ENCODE data around the gene NTN3. TPM values are rescaled to one million over a fixed set of nuclear protein-coding genes. Genes with fewer than 3 reads are reported as not detected.

Gene NTN3
- total RNA-seq, 3 donors from 2014 or later, result 0.44 TPM; not detected in 2

DNA sequence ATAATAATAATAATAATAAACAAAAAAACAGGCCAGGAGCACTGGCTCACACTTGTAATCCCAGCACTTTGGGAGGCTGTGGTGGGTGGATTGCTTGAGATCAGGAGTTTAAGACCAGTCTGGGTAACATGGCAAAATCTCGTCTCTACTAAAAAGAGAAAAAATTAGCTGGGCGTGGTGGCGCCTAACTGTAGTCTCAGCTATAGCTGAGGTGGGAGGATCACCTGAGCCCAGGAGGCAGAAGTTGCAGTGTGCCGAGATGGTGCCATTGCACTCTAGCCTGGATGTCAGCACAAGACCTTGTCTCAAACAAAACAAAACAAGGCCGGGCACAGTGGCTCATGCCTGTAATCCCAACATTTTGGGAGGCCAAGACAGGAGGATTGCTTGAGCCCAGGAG lies 23.9 kb downstream of the NTN3 start:
- TF ChIP-seq, protein P1, sequence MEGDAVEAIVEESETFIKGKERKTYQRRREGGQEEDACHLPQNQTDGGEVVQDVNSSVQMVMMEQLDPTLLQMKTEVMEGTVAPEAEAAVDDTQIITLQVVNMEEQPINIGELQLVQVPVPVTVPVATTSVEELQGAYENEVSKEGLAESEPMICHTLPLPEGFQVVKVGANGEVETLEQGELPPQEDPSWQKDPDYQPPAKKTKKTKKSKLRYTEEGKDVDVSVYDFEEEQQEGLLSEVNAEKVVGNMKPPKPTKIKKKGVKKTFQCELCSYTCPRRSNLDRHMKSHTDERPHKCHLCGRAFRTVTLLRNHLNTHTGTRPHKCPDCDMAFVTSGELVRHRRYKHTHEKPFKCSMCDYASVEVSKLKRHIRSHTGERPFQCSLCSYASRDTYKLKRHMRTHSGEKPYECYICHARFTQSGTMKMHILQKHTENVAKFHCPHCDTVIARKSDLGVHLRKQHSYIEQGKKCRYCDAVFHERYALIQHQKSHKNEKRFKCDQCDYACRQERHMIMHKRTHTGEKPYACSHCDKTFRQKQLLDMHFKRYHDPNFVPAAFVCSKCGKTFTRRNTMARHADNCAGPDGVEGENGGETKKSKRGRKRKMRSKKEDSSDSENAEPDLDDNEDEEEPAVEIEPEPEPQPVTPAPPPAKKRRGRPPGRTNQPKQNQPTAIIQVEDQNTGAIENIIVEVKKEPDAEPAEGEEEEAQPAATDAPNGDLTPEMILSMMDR (IDR thresholded peaks at IDR 0.05), result no peak
- intact Hi-C loops (cut with DNase I, micrococcal nuclease), result loop anchor here in 1 of 2 donors (10.0 kb wide), 1 partner anchor 160 kb away; no protein-coding TSS in a partner anchor
- DNase-seq (no peak), ATAC-seq (no peak)
- Histone ChIP-seq H3K36me3 (ENCODE audit: low read depth) (no peaks in the 10 kb centered on the region), H3K4me3 (no peak overlapping the region), H3K4me1 (ENCODE audit: low read depth) (peaks cover 6% of the 10 kb centered on the region), H3K9me3 (no peaks in the 10 kb centered on the region)

DNA sequence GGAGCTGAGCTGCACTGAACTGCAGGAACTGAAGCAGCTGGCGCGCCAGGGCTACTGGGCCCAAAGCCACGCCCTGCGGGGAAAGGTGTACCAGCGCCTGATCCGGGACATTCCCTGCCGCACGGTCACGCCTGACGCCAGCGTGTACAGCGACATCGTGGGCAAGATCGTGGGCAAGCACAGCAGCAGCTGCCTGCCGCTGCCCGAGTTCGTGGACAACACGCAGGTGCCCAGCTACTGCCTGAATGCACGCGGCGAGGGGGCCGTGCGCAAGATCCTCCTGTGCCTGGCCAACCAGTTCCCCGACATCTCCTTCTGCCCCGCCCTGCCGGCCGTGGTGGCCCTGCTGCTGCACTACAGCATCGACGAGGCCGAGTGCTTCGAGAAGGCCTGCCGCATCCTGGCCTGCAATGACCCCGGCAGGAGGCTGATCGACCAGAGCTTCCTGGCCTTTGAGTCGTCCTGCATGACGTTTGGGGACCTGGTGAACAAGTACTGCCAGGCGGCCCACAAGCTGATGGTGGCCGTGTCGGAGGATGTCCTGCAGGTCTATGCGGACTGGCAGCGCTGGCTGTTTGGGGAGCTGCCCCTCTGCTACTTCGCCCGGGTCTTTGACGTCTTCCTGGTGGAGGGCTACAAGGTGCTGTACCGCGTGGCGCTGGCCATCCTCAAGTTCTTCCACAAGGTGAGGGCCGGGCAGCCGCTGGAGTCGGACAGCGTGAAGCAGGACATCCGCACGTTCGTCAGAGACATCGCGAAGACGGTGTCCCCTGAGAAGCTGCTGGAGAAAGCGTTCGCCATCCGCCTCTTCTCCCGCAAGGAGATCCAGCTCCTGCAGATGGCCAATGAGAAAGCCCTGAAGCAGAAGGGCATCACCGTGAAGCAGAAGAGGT lies 25.4 kb downstream of the NTN3 start:
- TF ChIP-seq, protein P1 (IDR thresholded peaks at IDR 0.05), result no peak
- ATAC-seq (no peak), DNase-seq (peak in 1 of 3 donors; percentile 55)
- Histone ChIP-seq H3K4me3 (no peak overlapping the region), H3K9me3 (no peaks in the 10 kb centered on the region), H3K36me3 (ENCODE audit: low read depth) (no peaks in the 10 kb centered on the region), H3K4me1 (ENCODE audit: low read depth) (peaks cover 8% of the 10 kb centered on the region)
- intact Hi-C loops (cut with DNase I, micrococcal nuclease), result loop anchor here in 1 of 2 donors (10.0 kb wide), 1 partner anchor 162 kb away; no protein-coding TSS in a partner anchor

DNA sequence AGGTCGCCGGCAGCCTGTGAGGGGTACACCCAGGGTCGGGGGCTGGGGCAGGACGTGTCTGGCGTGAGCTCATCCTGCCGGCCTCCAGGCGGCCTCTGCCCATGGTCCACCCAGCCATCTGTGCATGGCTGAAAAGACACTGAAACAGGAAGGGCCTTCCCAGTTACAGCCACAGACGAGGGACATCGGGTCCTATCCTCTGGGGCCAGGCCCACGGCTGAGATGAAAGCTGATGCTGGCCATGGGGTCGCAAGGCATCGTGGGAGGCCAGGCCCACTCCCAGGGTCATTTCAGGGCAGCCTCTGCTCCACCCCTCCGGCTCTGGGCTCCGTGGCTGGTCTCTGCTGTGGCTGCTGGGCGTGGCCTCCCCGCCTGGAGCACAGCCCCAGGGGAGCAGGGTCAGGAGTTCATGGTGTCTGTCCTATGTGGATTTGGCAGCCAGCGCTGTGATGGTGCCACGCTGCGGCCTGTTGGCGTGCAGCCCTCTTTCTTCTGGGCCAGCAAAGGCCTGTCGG lies 26.1 kb downstream of the NTN3 start:
- DNase-seq (peak in 2 of 3 donors; percentile 38 to 61), ATAC-seq (peak; percentile 9)
- no peaks in the 10 kb centered on the region for H3K36me3 ChIP-seq (ENCODE audit: low read depth)
- no peaks in the 10 kb centered on the region for H3K9me3 ChIP-seq
- no peak overlapping the region for H3K4me3 ChIP-seq
- intact Hi-C loops (cut with DNase I, micrococcal nuclease), result loop anchor here in 1 of 2 donors (10.0 kb wide), 1 partner anchor 162 kb away; no protein-coding TSS in a partner anchor
- peaks cover 12% of the 10 kb centered on the region for H3K4me1 ChIP-seq (ENCODE audit: low read depth)
- TF ChIP-seq, protein P1 (IDR thresholded peaks at IDR 0.05), result no peak

DNA sequence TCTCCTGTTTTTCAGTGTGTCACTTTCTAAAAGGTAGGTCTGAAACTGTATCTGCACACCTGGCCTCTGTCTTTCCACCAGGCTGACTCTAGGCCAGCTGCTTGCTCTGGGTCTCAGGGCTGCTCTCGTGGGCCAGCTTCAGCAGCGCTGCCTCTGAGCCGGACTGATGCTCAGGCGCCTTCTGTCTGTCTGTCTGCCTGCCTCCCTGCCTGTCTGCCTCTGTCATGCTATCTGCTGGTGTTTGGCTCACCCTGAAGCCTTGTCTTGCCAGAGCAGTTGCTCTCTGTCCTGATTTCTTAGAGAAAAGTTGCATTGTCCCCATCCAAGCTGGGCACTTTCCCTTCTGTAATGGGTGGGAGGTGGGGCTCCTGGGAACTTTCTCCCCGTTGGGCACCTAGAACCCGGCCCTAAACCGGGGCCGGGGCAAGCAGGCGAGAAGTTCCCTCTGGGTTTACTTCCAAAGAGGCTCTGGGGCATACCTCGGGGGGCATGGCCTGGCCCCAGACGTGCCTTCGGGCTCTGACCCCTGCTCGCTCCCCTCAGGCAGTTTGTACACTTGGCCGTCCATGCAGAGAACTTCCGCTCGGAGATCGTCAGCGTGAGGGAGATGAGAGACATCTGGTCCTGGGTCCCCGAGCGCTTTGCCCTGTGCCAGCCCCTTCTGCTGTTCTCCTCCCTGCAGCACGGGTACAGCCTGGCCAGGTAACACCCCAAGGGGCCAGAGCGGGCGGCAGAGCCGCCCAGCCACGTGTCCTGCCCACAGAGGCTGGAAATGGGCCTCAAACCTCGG lies 26.8 kb downstream of the NTN3 start:
- Histone ChIP-seq H3K36me3 (ENCODE audit: low read depth) (no peaks in the 10 kb centered on the region), H3K9me3 (no peaks in the 10 kb centered on the region), H3K4me3 (no peak overlapping the region), H3K4me1 (ENCODE audit: low read depth) (peaks cover 12% of the 10 kb centered on the region)
- DNase-seq (no peak), ATAC-seq (no peak)
- intact Hi-C loops (cut with DNase I, micrococcal nuclease), result loop anchor here in 1 of 2 donors (10.0 kb wide), 1 partner anchor 163 kb away; no protein-coding TSS in a partner anchor
- TF ChIP-seq, protein P1 (IDR thresholded peaks at IDR 0.05), result no peak

DNA sequence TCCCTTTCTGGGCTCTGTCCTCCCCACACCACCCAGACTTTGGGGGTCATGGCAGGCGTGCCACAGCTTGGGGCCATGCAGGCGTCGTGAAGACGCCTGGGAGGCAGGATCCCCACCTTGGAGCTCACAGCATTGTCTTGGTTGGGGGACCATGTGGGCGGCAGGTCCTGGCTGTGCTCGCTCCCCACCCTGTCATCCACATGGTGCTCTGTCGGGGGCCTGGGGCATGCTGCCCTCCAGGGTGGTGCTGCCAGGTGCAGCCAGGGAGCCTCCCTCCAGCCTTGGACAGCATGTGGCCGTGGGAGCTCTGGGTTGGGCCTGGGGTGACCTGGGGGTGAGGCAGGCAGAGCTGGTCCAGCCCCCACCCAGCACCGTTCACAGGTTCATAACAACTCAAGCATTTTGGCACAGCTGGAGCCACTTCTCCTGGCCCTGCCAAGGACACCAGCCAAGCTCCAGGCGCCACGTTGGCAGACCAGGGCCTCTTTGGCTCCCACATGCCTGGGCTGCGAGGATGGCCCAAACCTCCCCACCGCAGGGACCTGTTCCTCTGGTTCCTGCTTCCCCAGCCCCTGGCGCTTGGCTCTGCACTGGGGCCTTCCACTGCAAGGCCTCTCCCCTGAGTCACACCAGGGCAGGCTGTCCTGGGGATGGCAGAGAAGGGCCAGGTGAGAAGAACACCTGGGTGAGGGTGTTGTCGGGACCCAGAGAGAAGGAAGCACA lies 27.6 kb downstream of the NTN3 start:
- ATAC-seq (no peak), DNase-seq (no peak)
- H3K4me1 ChIP-seq (ENCODE audit: low read depth), result peaks cover 12% of the 10 kb centered on the region
- TF ChIP-seq, protein P1 (IDR thresholded peaks at IDR 0.05), result no peak
- intact Hi-C loops (cut with DNase I, micrococcal nuclease), result loop anchor here in 1 of 2 donors (10.0 kb wide), 1 partner anchor 164 kb away; no protein-coding TSS in a partner anchor
- H3K9me3 ChIP-seq, result no peaks in the 10 kb centered on the region
- no peak overlapping the region for H3K4me3 ChIP-seq
- H3K36me3 ChIP-seq (ENCODE audit: low read depth), result no peaks in the 10 kb centered on the region

Data from mucosa of descending colon (tissue), 3 donors.